ENCODE measurements around the gene PCNX2.

- TF ChIP-seq CTCF (IDR thresholded peaks at IDR 0.05) (no peak), POLR2A (IDR thresholded peaks at IDR 0.05) (no peak)
Measured at GRCh38 chr1:232993555-232993954, 302.0 kb downstream of the PCNX2 start.
